Measurements from ENCODE around the gene NMUR2. TPM values are rescaled to one million over a fixed set of nuclear protein-coding genes. Genes with fewer than 3 reads are reported as not detected.

NMUR2 gene
- total RNA-seq, 1 experiment from 2014 or later, result not detected

DNA sequence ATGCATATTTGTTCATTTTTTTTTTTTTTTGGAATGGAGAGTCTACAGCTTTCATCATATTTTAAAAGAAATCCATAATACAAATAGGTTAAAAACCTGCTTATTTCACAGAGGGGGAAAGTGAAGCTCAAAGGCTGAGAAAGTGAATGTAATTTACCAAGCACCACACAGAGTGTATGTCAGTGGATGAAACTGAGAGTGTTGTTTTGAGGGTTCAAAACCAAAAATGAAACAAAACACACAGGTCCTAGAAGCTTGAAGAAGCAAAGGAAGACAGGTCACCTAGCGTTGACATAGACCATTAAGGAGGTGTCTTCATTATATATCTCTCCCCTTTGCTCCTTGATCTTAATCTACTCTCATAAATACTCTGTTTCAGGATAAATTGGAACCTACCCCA, 7.5 kb downstream of the NMUR2 start:
- H3K4me1 ChIP-seq (ENCODE audit: control insufficient read depth in 1 of 2, insufficient read depth in 2 of 2, low read length in 2 of 2), result no peaks in the 10 kb centered on the region
- DNase-seq (ENCODE audit: low read depth, low spot score) (no peak), ATAC-seq (no peak)
- H3K27me3 ChIP-seq (ENCODE audit: insufficient read depth, low read length), result no peaks in the 10 kb centered on the region
- H3K9me3 ChIP-seq (ENCODE audit: control insufficient read depth in 1 of 2, insufficient read depth in 1 of 2, low read depth in 1 of 2, low read length in 2 of 2), result no peaks in the 10 kb centered on the region
- no peak overlapping the region for H3K9ac ChIP-seq (ENCODE audit: low read length)
- ChIA-PET RAD21 (ENCODE audit: low non-redundant PET in 1 of 2, low total read pairs in 2 of 2, uncharacterized antibody in 2 of 2, unreplicated experiment in 2 of 2) (no interaction called here), CTCF (no interaction called here), POLR2A (no interaction called here)
- no peaks in the 10 kb centered on the region for H3K9me2 ChIP-seq (ENCODE audit: insufficient read depth)
- intact Hi-C loops (cut with micrococcal nuclease), result no loop called here
- TF ChIP-seq, protein P1, sequence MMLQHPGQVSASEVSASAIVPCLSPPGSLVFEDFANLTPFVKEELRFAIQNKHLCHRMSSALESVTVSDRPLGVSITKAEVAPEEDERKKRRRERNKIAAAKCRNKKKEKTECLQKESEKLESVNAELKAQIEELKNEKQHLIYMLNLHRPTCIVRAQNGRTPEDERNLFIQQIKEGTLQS (IDR thresholded peaks at IDR 0.05), result no peak
- TF ChIP-seq JUND (IDR thresholded peaks at IDR 0.05), result no peak
- TF ChIP-seq EZH2phosphoT487 (IDR thresholded peaks at IDR 0.05; ENCODE audit: borderline replicate concordance), result no peak
- no peak for TF ChIP-seq ZFX (IDR thresholded peaks at IDR 0.05)
- TF ChIP-seq, protein P2, sequence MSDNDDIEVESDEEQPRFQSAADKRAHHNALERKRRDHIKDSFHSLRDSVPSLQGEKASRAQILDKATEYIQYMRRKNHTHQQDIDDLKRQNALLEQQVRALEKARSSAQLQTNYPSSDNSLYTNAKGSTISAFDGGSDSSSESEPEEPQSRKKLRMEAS (IDR thresholded peaks at IDR 0.05), result no peak
- TF ChIP-seq, protein P3, sequence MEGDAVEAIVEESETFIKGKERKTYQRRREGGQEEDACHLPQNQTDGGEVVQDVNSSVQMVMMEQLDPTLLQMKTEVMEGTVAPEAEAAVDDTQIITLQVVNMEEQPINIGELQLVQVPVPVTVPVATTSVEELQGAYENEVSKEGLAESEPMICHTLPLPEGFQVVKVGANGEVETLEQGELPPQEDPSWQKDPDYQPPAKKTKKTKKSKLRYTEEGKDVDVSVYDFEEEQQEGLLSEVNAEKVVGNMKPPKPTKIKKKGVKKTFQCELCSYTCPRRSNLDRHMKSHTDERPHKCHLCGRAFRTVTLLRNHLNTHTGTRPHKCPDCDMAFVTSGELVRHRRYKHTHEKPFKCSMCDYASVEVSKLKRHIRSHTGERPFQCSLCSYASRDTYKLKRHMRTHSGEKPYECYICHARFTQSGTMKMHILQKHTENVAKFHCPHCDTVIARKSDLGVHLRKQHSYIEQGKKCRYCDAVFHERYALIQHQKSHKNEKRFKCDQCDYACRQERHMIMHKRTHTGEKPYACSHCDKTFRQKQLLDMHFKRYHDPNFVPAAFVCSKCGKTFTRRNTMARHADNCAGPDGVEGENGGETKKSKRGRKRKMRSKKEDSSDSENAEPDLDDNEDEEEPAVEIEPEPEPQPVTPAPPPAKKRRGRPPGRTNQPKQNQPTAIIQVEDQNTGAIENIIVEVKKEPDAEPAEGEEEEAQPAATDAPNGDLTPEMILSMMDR (IDR thresholded peaks at IDR 0.05 in 2 of 3, conservative IDR thresholded peaks at IDR 0.05 in 1 of 3; ENCODE audit: borderline replicate concordance in 1 of 3, insufficient read depth in 1 of 3, low read depth in 2 of 3, low read length in 2 of 3), result no peak
- no peak for TF ChIP-seq FOSL1 (IDR thresholded peaks at IDR 0.05; ENCODE audit: low read depth)
- no peak for TF ChIP-seq EGR1 (IDR thresholded peaks at IDR 0.05; ENCODE audit: low read depth)
- no peak for TF ChIP-seq POLR2A (IDR thresholded peaks at IDR 0.05; ENCODE audit: borderline replicate concordance, extremely low read depth, insufficient read depth, insufficient read length)
- TF ChIP-seq TCF7L2 (IDR thresholded peaks at IDR 0.05; ENCODE audit: borderline replicate concordance, extremely low read depth, insufficient read depth, insufficient read length), result no peak
- no peaks in the 10 kb centered on the region for H4K20me1 ChIP-seq (ENCODE audit: insufficient read depth)
- H2AFZ ChIP-seq (ENCODE audit: low read depth, low read length, poor library complexity, severe bottlenecking), result no peak overlapping the region
- H3K36me3 ChIP-seq (ENCODE audit: control insufficient read depth in 1 of 2, insufficient read depth in 2 of 2, low read length in 2 of 2), result no peaks in the 10 kb centered on the region
- no TSS peak for BruUV-seq (replicated peaks)
- no peak overlapping the region for H3K4me3 ChIP-seq (replicated peaks in 1 of 2; ENCODE audit: low read depth in 1 of 2, low read length in 2 of 2)
- no peak overlapping the region for H3K27ac ChIP-seq (ENCODE audit: low read depth, low read length)
- H3K4me2 ChIP-seq (ENCODE audit: low read length), result no peak overlapping the region
- no peaks in the 10 kb centered on the region for H3K79me2 ChIP-seq (ENCODE audit: insufficient read depth, low read length)
